GM12801 (cell line): ENCODE measurements around the gene EIF4G3.

ENCODE experiments used
- CTCF ChIP-seq: IDR thresholded peaks from one replicate; pipeline ENCODE4 v1.5.1; 2011; ENCODE audit warnings: control low read depth; ENCODE audit not compliant: insufficient read length; ENCODE audit errors: extremely low read depth

EIF4G3 gene

GRCh38 chr1:20829946-20830345, 346.8 kb downstream of the EIF4G3 start:
- TF ChIP-seq CTCF: no peak

- no peak for TF ChIP-seq CTCF
These were observed 347.2 kb downstream of the EIF4G3 start for GRCh38 chr1:20829531-20829930.

GRCh38 chr1:20823845-20824244, 352.9 kb downstream of the EIF4G3 start:
- no peak for TF ChIP-seq CTCF

GRCh38 chr1:20821466-20821865, 355.2 kb downstream of the EIF4G3 start:
- TF ChIP-seq CTCF: no peak

- no peak for TF ChIP-seq CTCF
These were observed 356.9 kb downstream of the EIF4G3 start for GRCh38 chr1:20819818-20820217.

GRCh38 chr1:20814534-20814871, 362.2 kb downstream of the EIF4G3 start:
- no peak for TF ChIP-seq CTCF

- TF ChIP-seq CTCF: no peak
These were observed 364.8 kb downstream of the EIF4G3 start for GRCh38 chr1:20811916-20812315.

- no peak for TF ChIP-seq CTCF
These were observed 383.5 kb downstream of the EIF4G3 start for GRCh38 chr1:20793236-20793635.
